ENCODE results near the gene MOGAT3. TPM values are rescaled to one million over a fixed set of nuclear protein-coding genes. Genes with fewer than 3 reads are reported as not detected.

MOGAT3 gene
- total RNA-seq, 1 experiment from 2014 or later: 0.81 TPM

- TF ChIP-seq ZSCAN18 (CRISPR knock-in tag; IDR thresholded peaks at IDR 0.05) (no peak), USF1 (CRISPR knock-in tag; IDR thresholded peaks at IDR 0.05) (0 out of 2 replicates have a peak, but pooled peaks have one; percentile 48), ZNF532 (CRISPR knock-in tag; IDR thresholded peaks at IDR 0.05; ENCODE audit: borderline replicate concordance) (no peak), MAX (CRISPR knock-in tag; IDR thresholded peaks at IDR 0.05) (peak; percentile 99), TEAD1 (CRISPR knock-in tag; IDR thresholded peaks at IDR 0.05) (peak; percentile 90)
These were observed 46.7 kb downstream of the MOGAT3 start, which contains the start of gene AP1S1 (continued) for GRCh38 chr7:101153969-101154692.

GRCh38 chr7:101151908-101152651, 48.8 kb downstream of the MOGAT3 start:
- H3K36me3 Mint-ChIP-seq: no peaks in the 10 kb centered on the region
- DNase-seq (ENCODE audit: low spot score) (no peak), ATAC-seq (no peak)
- peaks cover 18% of the 10 kb centered on the region for H3K27me3 Mint-ChIP-seq (ENCODE audit: low read depth)
- H3K27ac Mint-ChIP-seq: no peak overlapping the region
- ChIA-PET CTCF (interaction anchor here (0.6 to 3.1 kb wide), 7 partner anchors 8 to 72 kb away, joined by 3 to 27 read pairs (median 5); no protein-coding TSS in a partner anchor), POLR2A (interaction anchor here (0.5 to 0.9 kb wide), 2 partner anchors 14 to 1140 kb away, joined by 4 to 7 read pairs; partner anchors contain the start of gene VGF)
- H3K9me3 Mint-ChIP-seq: 0 out of 2 replicates have a peak, but pooled peaks cover 3% of the 10 kb centered on the region
- no peak overlapping the region for H3K4me3 Mint-ChIP-seq
- TF ChIP-seq RORB (CRISPR knock-in tag; IDR thresholded peaks at IDR 0.05) (no peak), ZNF396 (CRISPR knock-in tag; IDR thresholded peaks at IDR 0.05; ENCODE audit: borderline replicate concordance) (no peak), ZNF232 (CRISPR knock-in tag; IDR thresholded peaks at IDR 0.05) (no peak), AFF4 (CRISPR knock-in tag; IDR thresholded peaks at IDR 0.05; ENCODE audit: borderline replicate concordance) (no peak), MXD4 (CRISPR knock-in tag; IDR thresholded peaks at IDR 0.05; ENCODE audit: borderline replicate concordance) (no peak), ZNF512 (CRISPR knock-in tag; IDR thresholded peaks at IDR 0.05; ENCODE audit: borderline replicate concordance) (no peak)
- peaks cover 22% of the 10 kb centered on the region for H3K4me1 Mint-ChIP-seq

Small RNAs within 50 kb of the gene (microRNA-seq; reads per million reads assigned to microRNA genes)
- not detected for gene MIR4653 (ENCODE audit: borderline number of aligned reads)

Other genes with a start within 250 kb of the MOGAT3 start
- gene MUC12, start 231.5 kb downstream of the MOGAT3 start, total RNA-seq (2021): 5.7 to 6.5 TPM (median 5.8 TPM) in 3 replicates
- gene MUC17, start 181.0 kb downstream of the MOGAT3 start, total RNA-seq (2021): not detected in 3 replicates
- gene TRIM56, start 115.6 kb downstream of the MOGAT3 start, total RNA-seq (2021): 23.1 to 24.2 TPM (median 23.4 TPM) in 3 replicates
- 1.1 to 2.6 TPM (median 2.2 TPM) in 3 replicates for gene SERPINE1, start 73.9 kb downstream of the MOGAT3 start, total RNA-seq (2021)
- 60.7 to 80.0 TPM (median 78.2 TPM) in 3 replicates for gene AP1S1, start 46.6 kb downstream of the MOGAT3 start, total RNA-seq (2021)
- gene VGF, start 35.5 kb downstream of the MOGAT3 start, total RNA-seq (2021): 5.2 to 6.4 TPM (median 5.6 TPM) in 3 replicates
- gene NAT16, start 20.7 kb downstream of the MOGAT3 start, total RNA-seq (2021): 0.32 to 0.62 TPM (median 0.39 TPM) in 3 replicates
- 45.3 to 48.3 TPM (median 48.1 TPM) in 3 replicates for gene PLOD3, start 16.5 kb upstream of the MOGAT3 start, total RNA-seq (2021)
- gene ZNHIT1, start 17.1 kb upstream of the MOGAT3 start, total RNA-seq (2021): 61.9 to 63.9 TPM (median 62.8 TPM) in 3 replicates
- 5.9 to 6.9 TPM (median 6.5 TPM) in 3 replicates for gene CLDN15, start 36.8 kb upstream of the MOGAT3 start, total RNA-seq (2021)
- gene FIS1, start 44.0 kb upstream of the MOGAT3 start, total RNA-seq (2021): 121 to 123 TPM (median 122 TPM) in 3 replicates
- gene IFT22, start 120.8 kb upstream of the MOGAT3 start, total RNA-seq (2021): 13.7 to 16.6 TPM (median 15.5 TPM) in 3 replicates
- 64.4 to 70.9 TPM (median 67.0 TPM) in 3 replicates for gene COL26A1, start 161.8 kb upstream of the MOGAT3 start, total RNA-seq (2021)